Esophagus muscularis mucosa (tissue), 4 donors: ENCODE data around the gene ZNF662.

ENCODE experiments used
- EP300 ChIP-seq: sonication (generic); formaldehyde crosslinking; IDR thresholded peaks from one replicate; pipeline ENCODE4 v1.6.1; 2017; ENCODE audit warnings: antibody characterized with exemption
- POLR2AphosphoS5 ChIP-seq, 2 donors: sonication (generic); formaldehyde crosslinking; IDR thresholded peaks; one replicate each; pipeline ENCODE4 v1.6.1; 2017; ENCODE audit warnings: antibody characterized with exemption in 2 of 2
- TF ChIP-seq, protein P1 (sequence below), 3 experiments: fragments of 200-600 bp in 2 of 3; fragments of 450-650 bp in 1 of 3; sonication (generic) in 2 of 3; IDR thresholded peaks; one replicate each; pipeline ENCODE4 v1.5.1; 2017 to 2019; ENCODE audit warnings: antibody characterized with exemption in 3 of 3, mild to moderate bottlenecking in 2 of 3, moderate library complexity in 1 of 3

DNA sequence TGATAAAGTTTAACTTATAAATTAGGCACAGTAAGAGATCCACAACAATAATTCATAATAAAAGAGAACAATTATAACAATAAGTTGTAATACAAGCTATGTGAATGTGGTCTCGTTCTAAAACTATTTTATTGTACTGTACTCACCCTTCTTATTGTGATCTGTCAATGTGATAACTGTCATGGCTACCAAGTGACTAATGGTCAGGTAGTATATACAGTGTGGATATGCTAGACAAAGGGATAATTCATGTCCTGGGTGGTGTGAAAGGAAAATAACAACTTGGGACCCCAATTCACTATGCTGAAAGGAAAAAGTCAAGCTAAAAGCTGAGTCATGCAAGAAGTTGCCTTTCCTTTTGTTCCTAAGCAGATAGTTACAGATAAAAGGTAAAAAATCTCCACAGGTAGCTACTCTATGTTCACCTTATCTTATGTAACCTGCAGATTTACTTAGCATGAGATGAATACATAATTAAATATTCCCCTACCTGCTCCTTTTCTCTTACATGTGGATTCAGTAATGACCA lies 19.6 kb upstream of the ZNF662 start:
- TF ChIP-seq, protein P1, sequence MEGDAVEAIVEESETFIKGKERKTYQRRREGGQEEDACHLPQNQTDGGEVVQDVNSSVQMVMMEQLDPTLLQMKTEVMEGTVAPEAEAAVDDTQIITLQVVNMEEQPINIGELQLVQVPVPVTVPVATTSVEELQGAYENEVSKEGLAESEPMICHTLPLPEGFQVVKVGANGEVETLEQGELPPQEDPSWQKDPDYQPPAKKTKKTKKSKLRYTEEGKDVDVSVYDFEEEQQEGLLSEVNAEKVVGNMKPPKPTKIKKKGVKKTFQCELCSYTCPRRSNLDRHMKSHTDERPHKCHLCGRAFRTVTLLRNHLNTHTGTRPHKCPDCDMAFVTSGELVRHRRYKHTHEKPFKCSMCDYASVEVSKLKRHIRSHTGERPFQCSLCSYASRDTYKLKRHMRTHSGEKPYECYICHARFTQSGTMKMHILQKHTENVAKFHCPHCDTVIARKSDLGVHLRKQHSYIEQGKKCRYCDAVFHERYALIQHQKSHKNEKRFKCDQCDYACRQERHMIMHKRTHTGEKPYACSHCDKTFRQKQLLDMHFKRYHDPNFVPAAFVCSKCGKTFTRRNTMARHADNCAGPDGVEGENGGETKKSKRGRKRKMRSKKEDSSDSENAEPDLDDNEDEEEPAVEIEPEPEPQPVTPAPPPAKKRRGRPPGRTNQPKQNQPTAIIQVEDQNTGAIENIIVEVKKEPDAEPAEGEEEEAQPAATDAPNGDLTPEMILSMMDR (IDR thresholded peaks at IDR 0.05) = no peak
- no peak for TF ChIP-seq POLR2AphosphoS5 (IDR thresholded peaks at IDR 0.05)
- TF ChIP-seq EP300 = no peak
